CD14-positive monocyte (primary cell): Measurements from ENCODE around the gene DMBX1. TPM values are rescaled to one million over a fixed set of nuclear protein-coding genes. Genes with fewer than 3 reads are reported as not detected.

Experiments
- DNase-seq, 3 donors: peaks; one replicate each; pipeline ENCODE4 v3.0.0-alpha.2; 2011 to 2022
- H2AFZ ChIP-seq: 2 replicates; pipeline ENCODE4 v1.6.0; 2012; ENCODE audit warnings: mild to moderate bottlenecking, low read depth, low read length, inconsistent platforms; ENCODE audit not compliant: insufficient read depth, poor library complexity, severe bottlenecking
- H3K27ac ChIP-seq, 2 donors: 1 replicate in 1 of 2; 2 replicates in 1 of 2; pipeline ENCODE4 v1.5.1; 2012 to 2013; ENCODE audit warnings: low read length in 2 of 2, control low read depth in 1 of 2, inconsistent platforms in 1 of 2, low read depth in 1 of 2, mild to moderate bottlenecking in 1 of 2
- H3K27me3 ChIP-seq, 2 donors: one replicate each; pipeline versions ENCODE4 v1.6.0 to v1.6.1; 2011 to 2013; ENCODE audit warnings: low read length in 2 of 2; ENCODE audit not compliant: control insufficient read depth in 2 of 2, insufficient read depth in 2 of 2
- H3K36me3 ChIP-seq, 2 donors: replicated peaks in 1 of 2; 1 replicate in 1 of 2; 2 replicates in 1 of 2; pipeline versions ENCODE4 v1.5.1 to v1.6.1; 2012 to 2013; ENCODE audit warnings: low read length in 2 of 2, control low read depth in 1 of 2, inconsistent platforms in 1 of 2, mild to moderate bottlenecking in 1 of 2; ENCODE audit not compliant: insufficient read depth in 2 of 2, control insufficient read depth in 1 of 2
- H3K4me1 ChIP-seq, 2 donors: 1 replicate in 1 of 2; 2 replicates in 1 of 2; pipeline versions ENCODE4 v1.5.1 to v1.6.1; 2012 to 2013; ENCODE audit warnings: low read length in 2 of 2, control low read depth in 1 of 2, inconsistent platforms in 1 of 2, mild to moderate bottlenecking in 1 of 2, moderate library complexity in 1 of 2; ENCODE audit not compliant: insufficient read depth in 2 of 2, control insufficient read depth in 1 of 2
- H3K4me2 ChIP-seq: replicated peaks from 2 replicates; pipeline ENCODE3; 2012; ENCODE audit warnings: low read length, moderate library complexity, mild to moderate bottlenecking; ENCODE audit not compliant: poor library complexity, severe bottlenecking; ENCODE audit errors: extremely low read depth
- H3K4me3 ChIP-seq, 3 experiments: fragments of 200-600 bp in 1 of 3; sonication (generic) in 1 of 3; replicated peaks in 1 of 3; 1 replicate in 2 of 3; 2 replicates in 1 of 3; pipeline ENCODE4 v1.5.1; 2011 to 2013; ENCODE audit warnings: low read length in 3 of 3, mild to moderate bottlenecking in 3 of 3, control low read depth in 2 of 3, low read depth in 2 of 3, inconsistent platforms in 1 of 3, moderate library complexity in 1 of 3
- H3K79me2 ChIP-seq: 2 replicates; pipeline ENCODE4 v1.6.0; 2012; ENCODE audit warnings: mild to moderate bottlenecking, control low read depth, inconsistent platforms, low read length, moderate library complexity; ENCODE audit not compliant: insufficient read depth
- H3K9ac ChIP-seq: 2 replicates; pipeline ENCODE4 v1.6.0; 2017; ENCODE audit warnings: low read length, mild to moderate bottlenecking; ENCODE audit not compliant: insufficient read depth, poor library complexity, severe bottlenecking
- H3K9me3 ChIP-seq, 2 donors: replicated peaks in 1 of 2; 1 replicate in 1 of 2; 2 replicates in 1 of 2; pipeline versions ENCODE4 v1.5.1 to v1.6.1; 2012 to 2013; ENCODE audit warnings: low read length in 2 of 2, control low read depth in 1 of 2; ENCODE audit not compliant: control insufficient read depth in 1 of 2, insufficient read depth in 1 of 2
- H4K20me1 ChIP-seq: 2 replicates; pipeline ENCODE4 v1.6.0; 2012; ENCODE audit warnings: mild to moderate bottlenecking, low read length, control low read depth, moderate library complexity; ENCODE audit not compliant: insufficient read depth
- H3K27ac Mint-ChIP-seq, 7 donors: one replicate each; pipeline ENCODE4 v1.8.0; 2020; ENCODE audit warnings: mild to moderate bottlenecking in 7 of 7, mixed read lengths in 7 of 7, moderate library complexity in 6 of 7, inconsistent platforms in 2 of 7
- H3K27me3 Mint-ChIP-seq, 3 donors: one replicate each; pipeline ENCODE4 v1.8.0; 2021 to 2022; ENCODE audit warnings: low read depth in 3 of 3, mild to moderate bottlenecking in 3 of 3, mixed read lengths in 3 of 3, moderate library complexity in 3 of 3, inconsistent platforms in 1 of 3
- H3K36me3 Mint-ChIP-seq, 2 donors: one replicate each; pipeline ENCODE4 v1.8.0; 2020; ENCODE audit warnings: mixed read lengths in 2 of 2, inconsistent platforms in 1 of 2, mild to moderate bottlenecking in 1 of 2
- H3K4me1 Mint-ChIP-seq: one replicate; pipeline ENCODE4 v1.8.0; 2020; ENCODE audit warnings: mild to moderate bottlenecking, mixed read lengths
- H3K4me3 Mint-ChIP-seq, 2 donors: one replicate each; pipeline ENCODE4 v1.8.0; 2020; ENCODE audit warnings: mild to moderate bottlenecking in 2 of 2, mixed read lengths in 2 of 2, moderate library complexity in 1 of 2
- H3K9me3 Mint-ChIP-seq, 7 donors: one replicate each; pipeline ENCODE4 v1.8.0; 2020 to 2022; ENCODE audit warnings: mixed read lengths in 7 of 7, mild to moderate bottlenecking in 6 of 7, moderate library complexity in 6 of 7, inconsistent platforms in 2 of 7
- CTCF ChIP-seq: fragments of 200-600 bp; IDR thresholded peaks from one replicate; pipeline ENCODE4 v1.8.0; 2022; ENCODE audit warnings: antibody characterized with exemption, mild to moderate bottlenecking
- WGBS: methylation state at CpG from one replicate; pipeline ENCODE4 v1.1.5; 2013; ENCODE audit warnings: missing lambda C conversion rate; ENCODE audit not compliant: insufficient coverage; 5-methylcytosine and 5-hydroxymethylcytosine counted together
- intact Hi-C, 2 donors: fragments of 100-400 bp; cut with micrococcal nuclease; formaldehyde crosslinking; loops; one replicate each; pipeline versions ENCODE4 v1.15.0 to v1.15.1; 2023
- polyA plus RNA-seq, 3 donors: library from polyadenylated mRNA; depleted of rRNA in 1 of 3; unstranded in 2 of 3; stranded (reverse) in 1 of 3; fragments of 300-500 nt in 2 of 3; fragments of >200 nt in 1 of 3; fragmentation: Illumina TruSeq in 2 of 3; gene quantifications; 1 replicate in 2 of 3; 2 replicates in 1 of 3; pipeline ENCODE4 v1.2.3, GENCODE V29; 2012 to 2021

The DMBX1 gene
- polyA plus RNA-seq, 3 donors = not detected

GRCh38 chr1:46486432-46487015, 3.1 kb upstream of the DMBX1 start:
- Histone ChIP-seq H3K36me3 (no peaks in the 10 kb centered on the region), H4K20me1 (no peaks in the 10 kb centered on the region), H3K27ac (no peak overlapping the region), H2AFZ (no peak overlapping the region), H3K27me3 (peaks cover 60 to 86% of the 10 kb centered on the region in 2 donors), H3K9me3 (peaks cover 0 to 39% of the 10 kb centered on the region in 2 donors), H3K9ac (no peak overlapping the region), H3K4me2 (no peak overlapping the region), H3K4me3 (no peak overlapping the region), H3K4me1 (peaks cover 4 to 18% of the 10 kb centered on the region in 2 donors), H3K79me2 (no peaks in the 10 kb centered on the region)
- H3K27ac Mint-ChIP-seq = no peak overlapping the region
- intact Hi-C loops = no loop called here
- no peak for TF ChIP-seq CTCF
- peaks cover 0 to 29% (median 5%) of the 10 kb centered on the region in 7 donors for H3K9me3 Mint-ChIP-seq
- no peak for DNase-seq
- 87% methylated on average over 3 of the region's 8 CpGs for WGBS
- H3K4me3 Mint-ChIP-seq = peak overlapping the region in 1 of 2 donors; percentile 80
- H3K36me3 Mint-ChIP-seq = peaks cover 7% of the 10 kb centered on the region in 2 donors
- H3K27me3 Mint-ChIP-seq = peaks cover 88 to 96% (median 91%) of the 10 kb centered on the region in 3 donors
- H3K4me1 Mint-ChIP-seq = peaks cover 17% of the 10 kb centered on the region

- no peaks in the 10 kb centered on the region for H3K79me2 ChIP-seq
- Mint-ChIP-seq H3K27me3 (peaks cover 94 to 100% (median 95%) of the 10 kb centered on the region in 3 donors), H3K4me3 (peak overlapping the region in 1 of 2 donors; percentile 73), H3K4me1 (peaks cover 17% of the 10 kb centered on the region), H3K36me3 (peaks cover 7% of the 10 kb centered on the region in 2 donors), H3K9me3 (peaks cover 0 to 37% (median 6%) of the 10 kb centered on the region in 7 donors), H3K27ac (no peak overlapping the region)
- no peak for TF ChIP-seq CTCF
- DNase-seq = no peak
- no CpG with 5 or more reads among the region's 7 CpGs for WGBS
- H3K27me3 ChIP-seq = peaks cover 71 to 95% of the 10 kb centered on the region in 2 donors
- intact Hi-C loops = no loop called here
- no peak overlapping the region for H3K4me3 ChIP-seq
- peaks cover 0 to 46% of the 10 kb centered on the region in 2 donors for H3K9me3 ChIP-seq
- H3K4me2 ChIP-seq = no peak overlapping the region
- H4K20me1 ChIP-seq = no peaks in the 10 kb centered on the region
- no peak overlapping the region for H2AFZ ChIP-seq
- no peaks in the 10 kb centered on the region for H3K36me3 ChIP-seq
- H3K4me1 ChIP-seq = peaks cover 4 to 18% of the 10 kb centered on the region in 2 donors
- no peak overlapping the region for H3K9ac ChIP-seq
- H3K27ac ChIP-seq = no peak overlapping the region
Observed at GRCh38 chr1:46487818-46488218, 1.8 kb upstream of the DMBX1 start.
